Endothelial cell (in vitro differentiated cells): Measurements from ENCODE around the gene ANKRD55. TPM values are rescaled to one million over a fixed set of nuclear protein-coding genes. Genes with fewer than 3 reads are reported as not detected.

ENCODE experiments used
- DNase-seq: peaks from one replicate; pipeline ENCODE4 v3.0.0; 2021; ENCODE audit warnings: low spot score
- H3K27ac Mint-ChIP-seq: one replicate; pipeline ENCODE4 v1.8.0; 2021; ENCODE audit warnings: mixed read lengths, inconsistent platforms; ENCODE audit not compliant: unreplicated experiment
- H3K27me3 Mint-ChIP-seq: one replicate; pipeline ENCODE4 v1.8.0; 2021; ENCODE audit warnings: mild to moderate bottlenecking, moderate library complexity, mixed read lengths, inconsistent platforms; ENCODE audit not compliant: unreplicated experiment
- H3K36me3 Mint-ChIP-seq: one replicate; pipeline ENCODE4 v1.8.0; 2021; ENCODE audit warnings: mild to moderate bottlenecking, low read depth, mixed read lengths, inconsistent platforms; ENCODE audit not compliant: unreplicated experiment
- H3K4me1 Mint-ChIP-seq: one replicate; pipeline ENCODE4 v1.8.0; 2021; ENCODE audit warnings: mild to moderate bottlenecking, mixed read lengths, inconsistent platforms; ENCODE audit not compliant: unreplicated experiment
- H3K4me3 Mint-ChIP-seq: one replicate; pipeline ENCODE4 v1.8.0; 2021; ENCODE audit warnings: mild to moderate bottlenecking, mixed read lengths, inconsistent platforms; ENCODE audit not compliant: unreplicated experiment
- H3K9me3 Mint-ChIP-seq: one replicate; pipeline ENCODE4 v1.8.0; 2021; ENCODE audit warnings: mixed read lengths, inconsistent platforms; ENCODE audit not compliant: unreplicated experiment
- CTCF ChIP-seq: fragments of 200-600 bp; sonication (generic); IDR thresholded peaks from one replicate; pipeline ENCODE4 v1.5.0; 2021; ENCODE audit warnings: antibody characterized with exemption; ENCODE audit not compliant: unreplicated experiment
- long read RNA-seq: library from polyadenylated mRNA; unstranded; transcript quantifications from one replicate; pipeline ENCODE4 v2.0.0, GENCODE V29; 2020; ENCODE audit not compliant: unreplicated experiment
- total RNA-seq: library from RNA; stranded (reverse); fragmentation: NEBNext Ultra II Directional; extraction: Animal tissue kit (Norgen Biotek cat#: 25700); gene quantifications from one replicate; pipeline ENCODE4 v1.2.1, GENCODE V29; 2021; ENCODE audit not compliant: unreplicated experiment

ANKRD55 gene
- total RNA-seq = not detected
- long read RNA-seq = 0 reads

- H3K4me1 Mint-ChIP-seq = no peaks in the 10 kb centered on the region
- H3K4me3 Mint-ChIP-seq = no peak within 1 kb of the TSS
- no peaks in the 10 kb centered on the region for H3K9me3 Mint-ChIP-seq
- H3K36me3 Mint-ChIP-seq = no peaks in the 10 kb centered on the region
- peaks cover 3% of the 10 kb centered on the region for H3K27me3 Mint-ChIP-seq
- no peak for TF ChIP-seq CTCF
- no peak within 1 kb of the TSS for H3K27ac Mint-ChIP-seq
- no peak for DNase-seq
Observed at GRCh38 chr5:56233230-56233629, at the start of gene ANKRD55. ANKRD55 (minus strand) TSS chr5:56233330; CDS start chr5:56232913, 417 bp downstream.

GRCh38 chr5:56282216-56282615, 49.1 kb upstream of the ANKRD55 start:
- TF ChIP-seq CTCF = no peak
- Mint-ChIP-seq H3K27ac (no peak overlapping the region), H3K4me3 (no peak overlapping the region), H3K9me3 (no peaks in the 10 kb centered on the region), H3K4me1 (peaks cover 4% of the 10 kb centered on the region), H3K27me3 (peaks cover 1% of the 10 kb centered on the region), H3K36me3 (peaks cover 3% of the 10 kb centered on the region)
- DNase-seq = no peak

DNA sequence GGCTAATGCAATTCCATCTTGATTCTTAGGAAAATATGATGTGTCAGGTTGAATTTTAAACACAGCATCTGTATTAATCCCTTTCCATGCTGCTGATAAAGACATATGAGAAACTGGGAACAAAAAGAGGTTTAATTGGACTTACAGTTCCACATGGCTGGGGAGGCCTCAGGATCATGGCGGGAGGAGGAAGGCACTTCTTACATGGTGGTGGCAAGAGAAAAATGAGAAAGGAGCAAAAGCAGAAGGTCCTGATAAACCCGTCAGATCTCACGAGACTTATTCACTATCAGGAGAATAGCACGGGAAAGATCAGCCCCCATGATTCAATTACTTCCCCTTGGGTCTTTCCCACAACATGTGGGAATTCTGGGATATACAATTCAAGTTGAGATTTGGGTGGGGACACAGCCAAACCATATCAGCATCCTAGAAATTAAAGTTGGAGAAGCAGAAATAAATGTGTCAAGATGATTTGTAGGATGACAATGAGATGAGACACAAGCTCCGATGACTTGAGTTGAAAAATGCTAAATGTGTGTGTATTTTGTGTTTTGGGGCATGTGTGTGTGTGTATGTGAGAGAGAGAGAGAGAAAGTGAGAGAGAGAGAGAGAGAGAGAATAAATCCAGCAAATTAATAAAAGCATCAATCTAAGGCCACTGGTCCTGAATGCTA, 48.5 kb upstream of the ANKRD55 start:
- TF ChIP-seq CTCF = no peak
- Mint-ChIP-seq H3K36me3 (peaks cover 3% of the 10 kb centered on the region), H3K9me3 (no peaks in the 10 kb centered on the region), H3K4me1 (peaks cover 4% of the 10 kb centered on the region), H3K4me3 (no peak overlapping the region), H3K27ac (no peak overlapping the region), H3K27me3 (peaks cover 2% of the 10 kb centered on the region)
- DNase-seq = no peak

DNA sequence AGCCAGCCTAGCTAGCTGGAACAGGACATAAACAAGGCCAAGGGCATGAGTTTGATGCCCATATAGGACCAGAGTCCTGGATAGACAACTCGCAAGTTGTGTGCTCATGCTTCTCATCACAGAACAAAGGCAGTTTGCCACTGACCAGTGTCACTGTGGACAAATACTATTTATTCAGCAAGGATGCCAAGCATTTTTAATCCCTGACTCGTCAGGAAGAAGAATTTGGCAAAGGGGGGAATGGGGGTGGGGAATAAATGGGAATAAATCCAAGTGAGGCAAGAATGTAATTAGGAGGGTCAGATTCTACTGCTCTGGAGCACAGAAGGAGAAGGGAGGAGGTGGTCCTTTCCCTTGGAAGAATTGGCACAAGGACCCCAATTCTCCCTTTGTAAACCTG, 46.8 kb upstream of the ANKRD55 start:
- Mint-ChIP-seq H3K27me3 (peaks cover 2% of the 10 kb centered on the region), H3K36me3 (peaks cover 3% of the 10 kb centered on the region)
- DNase-seq = no peak

More for the DNA sequence above, 46.8 kb upstream of the ANKRD55 start:
- no peak overlapping the region for H3K27ac Mint-ChIP-seq
- no peak overlapping the region for H3K4me3 Mint-ChIP-seq
- H3K9me3 Mint-ChIP-seq = no peaks in the 10 kb centered on the region
- H3K4me1 Mint-ChIP-seq = peaks cover 4% of the 10 kb centered on the region
- no peak for TF ChIP-seq CTCF
